ENCODE results near the gene PARP1. TPM values are rescaled to one million over a fixed set of nuclear protein-coding genes. Genes with fewer than 3 reads are reported as not detected.

Gene PARP1
- total RNA-seq, 6 donors from 2014 or later, result 56.5 to 97.9 (median 76.7) TPM

DNA sequence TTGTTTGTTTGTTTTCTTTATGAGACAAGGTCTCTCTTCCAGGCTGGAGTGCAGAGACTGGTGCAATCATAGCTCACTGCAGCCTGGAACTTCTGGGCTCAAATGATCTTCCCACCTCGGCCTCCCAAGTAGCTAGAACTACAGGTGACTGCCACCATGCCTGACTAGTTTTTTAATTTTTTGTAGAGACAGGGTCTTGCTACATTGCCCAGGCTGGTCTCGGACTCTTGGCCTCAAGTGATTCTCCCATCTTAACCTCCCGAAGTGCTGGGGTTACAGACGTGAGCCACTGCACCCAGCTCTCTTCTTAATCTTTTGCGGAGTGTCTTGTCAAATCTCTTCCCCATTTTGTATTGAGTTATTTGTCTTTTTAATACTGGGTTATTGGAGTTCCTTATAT lies 32.6 kb upstream of the PARP1 start:
- no peak for ATAC-seq (ENCODE audit: low FRiP score in 2 of 2)
- TF ChIP-seq EP300 (IDR thresholded peaks at IDR 0.05) (no peak), POLR2A (IDR thresholded peaks at IDR 0.05) (no peak), POLR2AphosphoS5 (IDR thresholded peaks at IDR 0.05) (no peak)
- TF ChIP-seq, protein P1, sequence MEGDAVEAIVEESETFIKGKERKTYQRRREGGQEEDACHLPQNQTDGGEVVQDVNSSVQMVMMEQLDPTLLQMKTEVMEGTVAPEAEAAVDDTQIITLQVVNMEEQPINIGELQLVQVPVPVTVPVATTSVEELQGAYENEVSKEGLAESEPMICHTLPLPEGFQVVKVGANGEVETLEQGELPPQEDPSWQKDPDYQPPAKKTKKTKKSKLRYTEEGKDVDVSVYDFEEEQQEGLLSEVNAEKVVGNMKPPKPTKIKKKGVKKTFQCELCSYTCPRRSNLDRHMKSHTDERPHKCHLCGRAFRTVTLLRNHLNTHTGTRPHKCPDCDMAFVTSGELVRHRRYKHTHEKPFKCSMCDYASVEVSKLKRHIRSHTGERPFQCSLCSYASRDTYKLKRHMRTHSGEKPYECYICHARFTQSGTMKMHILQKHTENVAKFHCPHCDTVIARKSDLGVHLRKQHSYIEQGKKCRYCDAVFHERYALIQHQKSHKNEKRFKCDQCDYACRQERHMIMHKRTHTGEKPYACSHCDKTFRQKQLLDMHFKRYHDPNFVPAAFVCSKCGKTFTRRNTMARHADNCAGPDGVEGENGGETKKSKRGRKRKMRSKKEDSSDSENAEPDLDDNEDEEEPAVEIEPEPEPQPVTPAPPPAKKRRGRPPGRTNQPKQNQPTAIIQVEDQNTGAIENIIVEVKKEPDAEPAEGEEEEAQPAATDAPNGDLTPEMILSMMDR (IDR thresholded peaks at IDR 0.05), result no peak
- Histone ChIP-seq H3K4me1 (no peaks in the 10 kb centered on the region), H3K4me3 (no peak overlapping the region), H3K36me3 (no peaks in the 10 kb centered on the region), H3K27ac (no peak overlapping the region), H3K27me3 (no peaks in the 10 kb centered on the region), H3K9me3 (no peaks in the 10 kb centered on the region)
- 92 to 93% methylated on average over 5 of the region's 5 CpGs for WGBS, 2 donors
- no peak for DNase-seq

DNA sequence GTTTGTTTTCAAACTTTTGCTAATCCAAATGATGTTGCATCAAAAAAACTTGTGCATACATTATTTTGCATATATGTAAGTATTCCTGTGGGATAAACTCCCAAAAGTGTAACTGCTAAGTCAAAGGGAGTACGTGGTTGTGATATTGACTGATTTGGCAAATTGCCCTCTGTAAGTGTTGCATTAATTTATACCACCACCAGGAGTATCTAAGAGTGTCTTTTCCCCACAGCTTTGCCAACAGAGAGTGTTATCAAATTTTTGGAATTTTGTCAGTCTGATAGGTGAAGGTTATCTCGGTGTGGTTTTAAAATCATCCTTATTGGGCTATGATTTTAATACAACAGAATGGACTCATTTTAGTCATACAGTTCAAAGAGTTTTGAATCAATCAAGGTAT lies 30.1 kb upstream of the PARP1 start:
- WGBS, 2 donors, result 73 to 82% methylated on average over 2 of the region's 2 CpGs
- Histone ChIP-seq H3K27ac (no peak overlapping the region), H3K27me3 (no peaks in the 10 kb centered on the region), H3K9me3 (no peaks in the 10 kb centered on the region), H3K4me3 (no peak overlapping the region), H3K36me3 (no peaks in the 10 kb centered on the region), H3K4me1 (no peaks in the 10 kb centered on the region)
- TF ChIP-seq, protein P1 (IDR thresholded peaks at IDR 0.05), result peak in 2 of 6 experiments; percentile 9 to 25
- TF ChIP-seq POLR2AphosphoS5 (IDR thresholded peaks at IDR 0.05), result no peak
- no peak for TF ChIP-seq POLR2A (IDR thresholded peaks at IDR 0.05)
- TF ChIP-seq EP300 (IDR thresholded peaks at IDR 0.05), result no peak
- no peak for DNase-seq
- ATAC-seq (ENCODE audit: low FRiP score in 2 of 2), result no peak

DNA sequence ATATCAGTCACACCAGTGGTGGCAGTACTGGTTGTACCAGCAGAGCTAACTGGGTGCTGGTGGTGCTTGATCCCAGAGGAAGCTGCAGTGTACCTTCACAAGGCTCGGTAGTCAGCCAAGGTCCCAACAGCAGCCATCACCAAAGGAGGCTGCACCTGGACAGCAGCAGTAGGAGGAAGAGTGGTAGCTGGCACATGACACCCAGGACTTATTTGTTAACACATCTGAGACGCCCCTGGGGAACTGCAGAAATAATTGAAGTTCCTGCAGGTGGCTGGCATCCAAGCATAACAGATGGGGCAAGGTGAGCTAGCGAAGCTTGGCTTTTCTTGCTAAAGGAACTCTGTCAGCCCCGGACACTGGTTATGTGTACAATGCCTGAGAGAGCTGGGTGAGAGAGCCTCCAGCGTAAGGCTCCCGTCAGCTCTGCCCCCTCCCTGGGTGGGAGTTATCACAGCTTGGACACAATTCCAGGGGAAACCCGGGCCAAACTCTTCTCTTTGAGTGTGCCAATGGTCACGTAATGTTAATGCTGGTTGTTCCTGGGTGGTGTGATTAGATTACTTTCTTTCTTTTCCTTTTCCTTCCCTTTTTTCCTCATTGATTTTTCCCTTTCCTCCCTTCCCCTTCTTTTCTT lies 29.1 kb upstream of the PARP1 start:
- H3K4me3 ChIP-seq, result no peak overlapping the region
- no peak overlapping the region for H3K27ac ChIP-seq
- H3K27me3 ChIP-seq, result no peaks in the 10 kb centered on the region
- DNase-seq (no peak), ATAC-seq (ENCODE audit: low FRiP score in 2 of 2) (no peak)
- H3K36me3 ChIP-seq, result no peaks in the 10 kb centered on the region
- H3K9me3 ChIP-seq, result no peaks in the 10 kb centered on the region
- 35 to 51% methylated on average over 6 to 8 of the region's 8 CpGs for WGBS, 2 donors
- TF ChIP-seq, protein P1 (IDR thresholded peaks at IDR 0.05), result no peak
- TF ChIP-seq POLR2A (IDR thresholded peaks at IDR 0.05), result no peak
- TF ChIP-seq EP300 (IDR thresholded peaks at IDR 0.05), result no peak
- no peak for TF ChIP-seq POLR2AphosphoS5 (IDR thresholded peaks at IDR 0.05)
- H3K4me1 ChIP-seq, result no peaks in the 10 kb centered on the region

DNA sequence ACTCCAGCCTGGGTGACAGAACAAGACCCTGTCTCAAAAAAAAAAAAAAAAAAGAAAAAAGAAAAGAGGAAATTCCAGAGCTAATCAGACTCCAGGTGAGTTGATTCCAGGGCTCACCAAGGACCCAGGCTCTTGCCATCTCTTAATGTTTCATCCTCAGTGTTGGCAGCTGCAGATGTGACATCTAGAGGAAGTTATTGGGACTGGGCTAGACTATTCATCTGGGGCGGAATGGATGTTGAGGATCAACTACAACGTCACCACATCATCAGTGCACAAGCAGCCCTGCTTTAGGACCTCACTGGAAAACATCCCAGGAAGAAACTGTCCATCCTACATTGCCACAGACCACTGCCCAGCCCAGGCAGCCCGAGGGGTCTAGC lies 28.6 kb upstream of the PARP1 start:
- no peak for DNase-seq
- Histone ChIP-seq H3K27me3 (no peaks in the 10 kb centered on the region), H3K4me3 (no peak overlapping the region), H3K9me3 (no peaks in the 10 kb centered on the region), H3K4me1 (no peaks in the 10 kb centered on the region), H3K27ac (no peak overlapping the region), H3K36me3 (no peaks in the 10 kb centered on the region)
- TF ChIP-seq POLR2AphosphoS5 (IDR thresholded peaks at IDR 0.05) (no peak), EP300 (IDR thresholded peaks at IDR 0.05) (no peak), POLR2A (IDR thresholded peaks at IDR 0.05) (no peak)
- TF ChIP-seq, protein P1 (IDR thresholded peaks at IDR 0.05), result no peak
- 83% methylated on average over 2 to 3 of the region's 3 CpGs for WGBS, 2 donors
- no peak for ATAC-seq (ENCODE audit: low FRiP score in 2 of 2)

DNA sequence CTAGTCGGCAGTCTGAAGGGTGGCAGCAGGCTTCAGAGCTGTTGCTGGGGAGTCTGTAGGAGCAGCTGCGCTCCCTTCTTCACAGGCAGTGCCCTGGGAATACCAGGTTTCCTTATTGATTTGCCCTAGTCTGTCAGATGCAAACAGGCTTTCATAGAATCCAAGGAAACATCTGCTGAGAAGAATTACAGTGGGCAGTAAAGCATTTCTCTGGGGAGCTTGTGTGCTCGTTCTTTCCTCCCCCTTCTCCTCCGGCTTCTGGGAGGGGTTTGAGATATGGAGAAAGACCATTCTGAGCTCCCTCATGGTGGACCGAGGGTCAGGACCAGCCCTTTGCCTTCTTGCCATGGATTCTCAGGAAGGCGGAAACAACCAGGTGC lies 25.4 kb upstream of the PARP1 start:
- DNase-seq (no peak), ATAC-seq (ENCODE audit: low FRiP score in 2 of 2) (no peak)
- Histone ChIP-seq H3K36me3 (no peaks in the 10 kb centered on the region), H3K27ac (no peak overlapping the region), H3K9me3 (no peaks in the 10 kb centered on the region), H3K27me3 (no peaks in the 10 kb centered on the region), H3K4me3 (no peak overlapping the region), H3K4me1 (no peaks in the 10 kb centered on the region)
- TF ChIP-seq POLR2AphosphoS5 (IDR thresholded peaks at IDR 0.05), result no peak
- TF ChIP-seq, protein P1 (IDR thresholded peaks at IDR 0.05), result no peak
- TF ChIP-seq EP300 (IDR thresholded peaks at IDR 0.05), result no peak
- no peak for TF ChIP-seq POLR2A (IDR thresholded peaks at IDR 0.05)
- 81 to 82% methylated on average over 6 of the region's 6 CpGs for WGBS, 2 donors
